ENCODE measurements around the gene NEK9.

DNA sequence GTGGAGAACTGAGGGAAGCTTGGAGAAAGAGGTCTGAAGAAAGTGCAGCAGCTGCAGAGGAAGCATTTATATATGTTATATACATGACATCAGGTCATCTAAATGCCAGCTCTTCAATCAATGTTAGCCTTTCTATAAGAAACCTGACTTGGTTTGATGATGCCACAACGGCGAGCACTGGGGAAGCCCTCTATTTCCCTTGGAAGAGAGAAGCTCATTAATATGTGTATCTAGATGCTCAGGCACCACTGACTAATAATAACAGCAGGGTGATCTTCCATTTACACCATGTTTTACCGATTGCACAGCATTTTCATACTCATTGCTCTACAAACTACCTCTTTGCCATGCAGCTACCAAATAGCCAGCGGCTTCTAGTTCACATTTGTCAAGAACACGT, 63.8 kb downstream of the NEK9 start:
- no peak for TF ChIP-seq CTCF (conservative IDR thresholded peaks at IDR 0.05; ENCODE audit: low read depth in 2 of 2)
- no peak for TF ChIP-seq EZH2 (IDR thresholded peaks at IDR 0.05; ENCODE audit: low read depth, unreplicated experiment)
- no peak for TF ChIP-seq ZNF114 (CRISPR knock-in tag; IDR thresholded peaks at IDR 0.05)
- TF ChIP-seq REST (IDR thresholded peaks at IDR 0.05; ENCODE audit: unreplicated experiment) = no peak
- TF ChIP-seq POLR2AphosphoS5 (IDR thresholded peaks at IDR 0.05; ENCODE audit: low read depth) = no peak
- no peak for TF ChIP-seq EZH2phosphoT487 (IDR thresholded peaks at IDR 0.05; ENCODE audit: unreplicated experiment)
- TF ChIP-seq CREB1 (CRISPR knock-in tag; IDR thresholded peaks at IDR 0.05; ENCODE audit: low read depth) = no peak
- TF ChIP-seq, protein P1, sequence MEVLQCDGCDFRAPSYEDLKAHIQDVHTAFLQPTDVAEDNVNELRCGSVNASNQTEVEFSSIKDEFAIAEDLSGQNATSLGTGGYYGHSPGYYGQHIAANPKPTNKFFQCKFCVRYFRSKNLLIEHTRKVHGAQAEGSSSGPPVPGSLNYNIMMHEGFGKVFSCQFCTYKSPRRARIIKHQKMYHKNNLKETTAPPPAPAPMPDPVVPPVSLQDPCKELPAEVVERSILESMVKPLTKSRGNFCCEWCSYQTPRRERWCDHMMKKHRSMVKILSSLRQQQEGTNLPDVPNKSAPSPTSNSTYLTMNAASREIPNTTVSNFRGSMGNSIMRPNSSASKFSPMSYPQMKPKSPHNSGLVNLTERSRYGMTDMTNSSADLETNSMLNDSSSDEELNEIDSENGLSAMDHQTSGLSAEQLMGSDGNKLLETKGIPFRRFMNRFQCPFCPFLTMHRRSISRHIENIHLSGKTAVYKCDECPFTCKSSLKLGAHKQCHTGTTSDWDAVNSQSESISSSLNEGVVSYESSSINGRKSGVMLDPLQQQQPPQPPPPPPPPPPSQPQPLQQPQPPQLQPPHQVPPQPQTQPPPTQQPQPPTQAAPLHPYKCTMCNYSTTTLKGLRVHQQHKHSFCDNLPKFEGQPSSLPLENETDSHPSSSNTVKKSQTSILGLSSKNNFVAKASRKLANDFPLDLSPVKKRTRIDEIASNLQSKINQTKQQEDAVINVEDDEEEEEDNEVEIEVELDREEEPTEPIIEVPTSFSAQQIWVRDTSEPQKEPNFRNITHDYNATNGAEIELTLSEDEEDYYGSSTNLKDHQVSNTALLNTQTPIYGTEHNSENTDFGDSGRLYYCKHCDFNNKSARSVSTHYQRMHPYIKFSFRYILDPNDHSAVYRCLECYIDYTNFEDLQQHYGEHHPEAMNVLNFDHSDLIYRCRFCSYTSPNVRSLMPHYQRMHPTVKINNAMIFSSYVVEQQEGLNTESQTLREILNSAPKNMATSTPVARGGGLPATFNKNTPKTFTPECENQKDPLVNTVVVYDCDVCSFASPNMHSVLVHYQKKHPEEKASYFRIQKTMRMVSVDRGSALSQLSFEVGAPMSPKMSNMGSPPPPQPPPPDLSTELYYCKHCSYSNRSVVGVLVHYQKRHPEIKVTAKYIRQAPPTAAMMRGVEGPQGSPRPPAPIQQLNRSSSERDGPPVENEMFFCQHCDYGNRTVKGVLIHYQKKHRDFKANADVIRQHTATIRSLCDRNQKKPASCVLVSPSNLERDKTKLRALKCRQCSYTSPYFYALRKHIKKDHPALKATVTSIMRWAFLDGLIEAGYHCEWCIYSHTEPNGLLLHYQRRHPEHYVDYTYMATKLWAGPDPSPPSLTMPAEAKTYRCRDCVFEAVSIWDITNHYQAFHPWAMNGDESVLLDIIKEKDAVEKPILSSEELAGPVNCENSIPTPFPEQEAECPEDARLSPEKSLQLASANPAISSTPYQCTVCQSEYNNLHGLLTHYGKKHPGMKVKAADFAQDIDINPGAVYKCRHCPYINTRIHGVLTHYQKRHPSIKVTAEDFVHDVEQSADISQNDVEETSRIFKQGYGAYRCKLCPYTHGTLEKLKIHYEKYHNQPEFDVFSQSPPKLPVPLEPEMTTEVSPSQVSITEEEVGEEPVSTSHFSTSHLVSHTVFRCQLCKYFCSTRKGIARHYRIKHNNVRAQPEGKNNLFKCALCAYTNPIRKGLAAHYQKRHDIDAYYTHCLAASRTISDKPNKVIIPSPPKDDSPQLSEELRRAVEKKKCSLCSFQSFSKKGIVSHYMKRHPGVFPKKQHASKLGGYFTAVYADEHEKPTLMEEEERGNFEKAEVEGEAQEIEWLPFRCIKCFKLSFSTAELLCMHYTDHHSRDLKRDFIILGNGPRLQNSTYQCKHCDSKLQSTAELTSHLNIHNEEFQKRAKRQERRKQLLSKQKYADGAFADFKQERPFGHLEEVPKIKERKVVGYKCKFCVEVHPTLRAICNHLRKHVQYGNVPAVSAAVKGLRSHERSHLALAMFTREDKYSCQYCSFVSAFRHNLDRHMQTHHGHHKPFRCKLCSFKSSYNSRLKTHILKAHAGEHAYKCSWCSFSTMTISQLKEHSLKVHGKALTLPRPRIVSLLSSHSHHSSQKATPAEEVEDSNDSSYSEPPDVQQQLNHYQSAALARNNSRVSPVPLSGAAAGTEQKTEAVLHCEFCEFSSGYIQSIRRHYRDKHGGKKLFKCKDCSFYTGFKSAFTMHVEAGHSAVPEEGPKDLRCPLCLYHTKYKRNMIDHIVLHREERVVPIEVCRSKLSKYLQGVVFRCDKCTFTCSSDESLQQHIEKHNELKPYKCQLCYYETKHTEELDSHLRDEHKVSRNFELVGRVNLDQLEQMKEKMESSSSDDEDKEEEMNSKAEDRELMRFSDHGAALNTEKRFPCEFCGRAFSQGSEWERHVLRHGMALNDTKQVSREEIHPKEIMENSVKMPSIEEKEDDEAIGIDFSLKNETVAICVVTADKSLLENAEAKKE (CRISPR knock-in tag; IDR thresholded peaks at IDR 0.05) = no peak
